OCI-LY3 (cell line): Measurements from ENCODE around the gene CXCR5.

Experiments used
- H2AFZ ChIP-seq: fragments of 200-600, 300-600 bp; shearing (Covaris generic); 2 replicates; pipeline ENCODE4 v1.6.0; 2014; ENCODE audit warnings: antibody characterized with exemption, low read depth, low read length
- H3K27ac ChIP-seq: fragments of 200-600, 300-600 bp; sonication (generic); 2 replicates; pipeline ENCODE4 v1.5.1; 2014; ENCODE audit warnings: mild to moderate bottlenecking, low read length, moderate library complexity, mixed read lengths
- H3K27me3 ChIP-seq: fragments of 200-600, 300-600 bp; sonication (generic); 2 replicates; pipeline ENCODE4 v1.6.1; 2014; ENCODE audit warnings: low read depth, low read length, mixed read lengths
- H3K36me3 ChIP-seq: fragments of 200-600, 300-600 bp; sonication (generic); replicated peaks from 2 replicates; pipeline ENCODE3; 2014; ENCODE audit warnings: low read depth, low read length, mixed read lengths
- H3K4me1 ChIP-seq: fragments of 300-600, 200-600 bp; sonication (generic); 2 replicates; pipeline ENCODE4 v1.6.1; 2014; ENCODE audit warnings: low read length, mixed read lengths
- H3K4me2 ChIP-seq: fragments of 200-600, 300-600 bp; sonication (generic); 2 replicates; pipeline ENCODE4 v1.6.1; 2014; ENCODE audit warnings: low read length, mixed read lengths
- H3K4me3 ChIP-seq: fragments of 300-600, 200-600 bp; sonication (generic); 2 replicates; pipeline ENCODE4 v1.5.1; 2014; ENCODE audit warnings: antibody characterized with exemption, mild to moderate bottlenecking, low read length, moderate library complexity
- H3K79me2 ChIP-seq: fragments of 300-600, 200-600 bp; shearing (Covaris generic); 2 replicates; pipeline ENCODE4 v1.6.1; 2014; ENCODE audit warnings: mild to moderate bottlenecking, low read length, mixed read lengths
- H3K9ac ChIP-seq: fragments of 300-600, 200-600 bp; shearing (Covaris generic); 2 replicates; pipeline ENCODE4 v1.6.0; 2014; ENCODE audit warnings: mild to moderate bottlenecking, low read length, moderate library complexity
- H3K9me3 ChIP-seq: fragments of 200-600, 300-600 bp; shearing (Covaris generic); 2 replicates; pipeline ENCODE4 v1.6.1; 2014; ENCODE audit warnings: low read length, mixed read lengths; ENCODE audit not compliant: insufficient read depth
- H4K20me1 ChIP-seq: fragments of 200-600, 300-600 bp; sonication (generic); 2 replicates; pipeline ENCODE4 v1.6.1; 2016; ENCODE audit warnings: low read length, mixed read lengths; ENCODE audit not compliant: insufficient read depth
- CTCF ChIP-seq: fragments of 200-600, 300-600 bp; sonication (generic); IDR thresholded peaks from 2 replicates; pipeline ENCODE4 v1.5.1; 2014; ENCODE audit warnings: antibody characterized with exemption, low read length, low read depth
- EZH2phosphoT487 ChIP-seq: fragments of 200-600 bp; shearing (Covaris generic); IDR thresholded peaks from 2 replicates; pipeline ENCODE4 v1.6.1; 2018; ENCODE audit warnings: antibody characterized with exemption, mixed run types, low read depth

CXCR5 gene

GRCh38 chr11:118908264-118908663, 24.6 kb downstream of the CXCR5 start:
- H3K79me2 ChIP-seq = 0 out of 2 replicates have a peak, but pooled peaks cover 3% of the 10 kb centered on the region
- H3K36me3 ChIP-seq = peaks cover 12% of the 10 kb centered on the region
- no peak overlapping the region for H2AFZ ChIP-seq
- no peaks in the 10 kb centered on the region for H3K27me3 ChIP-seq
- H3K9me3 ChIP-seq = no peaks in the 10 kb centered on the region
- no peaks in the 10 kb centered on the region for H4K20me1 ChIP-seq
- no peak overlapping the region for H3K4me3 ChIP-seq
- no peak overlapping the region for H3K9ac ChIP-seq
- no peak overlapping the region for H3K4me2 ChIP-seq
- peaks cover 28% of the 10 kb centered on the region for H3K4me1 ChIP-seq
- TF ChIP-seq CTCF (no peak), EZH2phosphoT487 (no peak)
- H3K27ac ChIP-seq = no peak overlapping the region

GRCh38 chr11:118908901-118909618, 25.4 kb downstream of the CXCR5 start:
- H3K79me2 ChIP-seq = 0 out of 2 replicates have a peak, but pooled peaks cover 3% of the 10 kb centered on the region
- TF ChIP-seq CTCF (no peak), EZH2phosphoT487 (no peak)
- H4K20me1 ChIP-seq = no peaks in the 10 kb centered on the region
- no peak overlapping the region for H3K4me2 ChIP-seq
- H2AFZ ChIP-seq = no peak overlapping the region
- H3K27ac ChIP-seq = no peak overlapping the region
- peaks cover 9% of the 10 kb centered on the region for H3K36me3 ChIP-seq
- H3K27me3 ChIP-seq = no peaks in the 10 kb centered on the region
- H3K4me1 ChIP-seq = peaks cover 36% of the 10 kb centered on the region
- H3K9ac ChIP-seq = no peak overlapping the region
- H3K4me3 ChIP-seq = no peak overlapping the region
- no peaks in the 10 kb centered on the region for H3K9me3 ChIP-seq

- H4K20me1 ChIP-seq = no peaks in the 10 kb centered on the region
- H3K4me2 ChIP-seq = no peak overlapping the region
- H3K27me3 ChIP-seq = no peaks in the 10 kb centered on the region
- H3K4me3 ChIP-seq = no peak overlapping the region
- peaks cover 43% of the 10 kb centered on the region for H3K4me1 ChIP-seq
- H3K9ac ChIP-seq = no peak overlapping the region
- H3K9me3 ChIP-seq = no peaks in the 10 kb centered on the region
- peaks cover 9% of the 10 kb centered on the region for H3K36me3 ChIP-seq
- H3K27ac ChIP-seq = no peak overlapping the region
- H3K79me2 ChIP-seq = 0 out of 2 replicates have a peak, but pooled peaks cover 3% of the 10 kb centered on the region
- no peak overlapping the region for H2AFZ ChIP-seq
- no peak for TF ChIP-seq EZH2phosphoT487
- no peak for TF ChIP-seq CTCF
These were observed 26.1 kb downstream of the CXCR5 start for GRCh38 chr11:118909619-118910308.

GRCh38 chr11:118910309-118911112, 26.8 kb downstream of the CXCR5 start:
- no peak overlapping the region for H3K27ac ChIP-seq
- H3K9me3 ChIP-seq = no peaks in the 10 kb centered on the region
- no peak overlapping the region for H2AFZ ChIP-seq
- H3K36me3 ChIP-seq = peaks cover 9% of the 10 kb centered on the region
- H3K79me2 ChIP-seq = 0 out of 2 replicates have a peak, but pooled peaks cover 3% of the 10 kb centered on the region
- no peak for TF ChIP-seq CTCF
- TF ChIP-seq EZH2phosphoT487 = no peak
- H3K9ac ChIP-seq = no peak overlapping the region
- H3K27me3 ChIP-seq = no peaks in the 10 kb centered on the region
- H3K4me3 ChIP-seq = no peak overlapping the region
- H4K20me1 ChIP-seq = no peaks in the 10 kb centered on the region
- H3K4me2 ChIP-seq = no peak overlapping the region
- H3K4me1 ChIP-seq = peaks cover 50% of the 10 kb centered on the region
